HG02588 (cell line): ENCODE results near the gene DNAH3.
"Not testable (repeated sequence)": the region's sequence is repeated elsewhere in the genome, so short reads cannot be mapped to it uniquely, and the experiment has no call there.

Experiments used
- ATAC-seq: cut with Tn5 transposase; IDR thresholded peaks from one replicate; pipeline ENCODE4 v1.9.1; 2021; ENCODE audit warnings: mild to moderate bottlenecking, moderate library complexity; ENCODE audit not compliant: unreplicated experiment

DNAH3 gene

GRCh38 chr16:20948444-20948843 is 202.2 kb downstream of the DNAH3 start:
- no peak for ATAC-seq

- no peak for ATAC-seq
Measured at GRCh38 chr16:20946015-20946629, 204.5 kb downstream of the DNAH3 start.

GRCh38 chr16:20945575-20945875 is 205.1 kb downstream of the DNAH3 start:
- not testable (repeated sequence) for ATAC-seq

GRCh38 chr16:20944861-20945574 is 205.6 kb downstream of the DNAH3 start:
- no peak for ATAC-seq

GRCh38 chr16:20942256-20942655 is 208.4 kb downstream of the DNAH3 start:
- no peak for ATAC-seq

GRCh38 chr16:20941636-20941926 is 209.1 kb downstream of the DNAH3 start:
- no peak for ATAC-seq

GRCh38 chr16:20940871-20941635 is 209.6 kb downstream of the DNAH3 start:
- no peak for ATAC-seq

- ATAC-seq, result no peak
Measured at GRCh38 chr16:20939611-20940010, 211.0 kb downstream of the DNAH3 start.

GRCh38 chr16:20938426-20938825 is 212.2 kb downstream of the DNAH3 start:
- ATAC-seq, result no peak

GRCh38 chr16:20937736-20938135 is 212.9 kb downstream of the DNAH3 start:
- ATAC-seq, result no peak

- ATAC-seq, result no peak
Measured at GRCh38 chr16:20933589-20933988, 217.1 kb downstream of the DNAH3 start.

- ATAC-seq, result no peak
Measured at GRCh38 chr16:20931066-20931600, 219.5 kb downstream of the DNAH3 start.

GRCh38 chr16:20930365-20930690 is 220.3 kb downstream of the DNAH3 start:
- ATAC-seq, result no peak

GRCh38 chr16:20929676-20930364 is 220.8 kb downstream of the DNAH3 start:
- not testable (repeated sequence) for ATAC-seq

GRCh38 chr16:20928774-20929411 is 221.8 kb downstream of the DNAH3 start:
- ATAC-seq, result no peak

GRCh38 chr16:20925751-20926150 is 224.9 kb downstream of the DNAH3 start:
- ATAC-seq, result no peak

- ATAC-seq, result no peak
Measured at GRCh38 chr16:20923876-20924275, 226.8 kb downstream of the DNAH3 start.

GRCh38 chr16:20920799-20921198 is 229.8 kb downstream of the DNAH3 start:
- ATAC-seq, result no peak

GRCh38 chr16:20920091-20920490 is 230.6 kb downstream of the DNAH3 start:
- no peak for ATAC-seq

GRCh38 chr16:20918486-20919239 is 232.0 kb downstream of the DNAH3 start:
- no peak for ATAC-seq
